Forelimb muscle (tissue), 1 donor: ENCODE results near the gene JAZF1. TPM values are rescaled to one million over a fixed set of nuclear protein-coding genes. Genes with fewer than 3 reads are reported as not detected.

Source experiments
- DNase-seq: peaks from one replicate; pipeline ENCODE4 v3.0.0-alpha.2; 2013; ENCODE audit warnings: low read depth
- polyA plus RNA-seq: library from polyadenylated mRNA; unstranded; fragments of 120-200 nt; gene quantifications from one replicate; pipeline ENCODE4 v1.2.1, GENCODE V29; 2013; ENCODE audit not compliant: insufficient read length

JAZF1 gene
- polyA plus RNA-seq, 1 donor: 26.0 TPM

- DNase-seq: no peak
These were observed 14.3 kb downstream of the JAZF1 start for GRCh38 chr7:28165961-28166955.

- no peak for DNase-seq
These were observed 15.3 kb downstream of the JAZF1 start for GRCh38 chr7:28165261-28165660.

DNA sequence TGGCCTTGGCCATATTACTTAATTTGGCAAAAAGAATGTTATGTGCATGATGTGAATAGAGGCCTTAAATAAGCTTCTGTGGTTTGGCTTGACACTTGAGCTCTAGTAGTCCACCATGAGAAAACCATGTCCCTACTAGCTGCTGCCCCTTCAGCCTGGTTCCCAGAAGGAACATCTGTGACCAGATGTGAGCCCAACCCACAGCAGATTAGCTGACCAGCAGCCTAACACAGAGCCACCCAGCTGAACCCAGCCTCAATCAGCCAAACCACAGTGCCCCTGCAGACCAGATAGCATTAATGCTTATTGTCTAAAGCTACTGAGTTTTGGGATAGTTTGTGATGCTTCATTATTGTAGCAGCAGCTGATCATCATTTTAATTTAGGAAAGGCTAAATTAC is 16.6 kb downstream of the JAZF1 start:
- no peak for DNase-seq

DNA sequence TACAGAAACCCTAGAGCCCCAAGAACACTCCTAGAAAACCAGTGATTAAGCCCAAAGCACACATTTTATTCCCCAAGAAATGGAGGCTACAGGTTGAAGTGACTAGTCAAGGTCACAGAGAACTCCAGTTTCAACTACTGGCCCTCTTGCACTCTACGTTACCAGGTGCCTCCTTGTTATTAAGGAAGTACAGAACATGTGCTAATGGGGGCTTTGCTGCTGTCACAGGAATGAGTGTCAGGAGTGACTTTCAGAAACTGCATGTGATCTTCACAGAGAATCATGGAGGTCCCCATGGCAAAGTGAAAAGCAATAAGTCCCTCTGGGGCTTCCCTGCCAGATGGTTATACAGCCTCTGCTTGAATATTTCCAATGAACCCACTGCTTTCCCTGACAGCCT is 19.3 kb downstream of the JAZF1 start:
- no peak for DNase-seq

DNA sequence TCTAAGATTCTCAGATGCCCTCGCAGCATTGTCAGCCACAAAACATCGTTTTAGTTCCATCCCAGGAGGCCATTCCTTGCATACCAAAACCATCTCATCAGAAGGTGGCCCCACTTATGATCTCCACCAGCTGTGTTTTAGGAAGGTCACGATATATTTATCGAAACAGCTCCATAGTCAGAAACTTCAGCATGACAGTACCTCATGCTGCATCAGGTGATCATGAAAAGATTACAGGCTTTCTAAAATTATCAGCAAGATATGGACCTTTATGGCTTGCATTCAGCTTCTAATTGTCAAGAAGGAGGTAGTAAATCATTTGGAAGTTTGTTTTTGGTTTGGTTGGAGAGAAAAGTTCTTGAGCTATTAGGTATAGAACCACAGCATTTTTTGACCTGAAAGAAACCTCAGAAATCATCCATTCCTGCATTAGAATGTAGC is 20.0 kb downstream of the JAZF1 start:
- DNase-seq: no peak

DNA sequence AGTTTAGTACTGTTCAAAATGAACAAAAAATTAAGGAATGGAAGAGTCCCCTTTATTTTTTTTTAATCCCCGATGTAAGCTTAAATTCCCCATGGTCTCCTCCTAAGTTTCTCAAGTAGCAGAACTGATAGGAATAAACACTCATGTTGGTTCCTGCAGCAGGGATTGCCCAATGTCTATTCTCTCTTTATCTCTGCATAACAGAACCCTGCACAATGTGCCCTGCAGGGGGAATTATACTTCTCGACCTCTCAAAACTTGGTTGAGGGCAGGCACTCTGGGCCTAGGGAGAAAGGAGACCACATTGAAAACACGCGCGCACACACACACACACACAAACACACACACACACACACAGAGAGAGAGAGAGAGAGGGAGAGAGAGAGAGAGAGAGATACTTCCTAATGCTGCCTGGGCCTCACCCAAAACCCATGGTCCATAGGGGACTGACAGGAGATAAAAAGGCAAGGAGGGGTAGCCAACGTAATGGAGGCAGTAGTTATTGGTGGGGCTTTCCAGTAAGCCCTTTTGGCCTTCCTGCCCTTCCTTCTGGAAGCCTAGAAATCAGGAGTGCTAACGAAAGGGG is 22.7 kb downstream of the JAZF1 start:
- no peak for DNase-seq

- no peak for DNase-seq
These were observed 23.4 kb downstream of the JAZF1 start for GRCh38 chr7:28157076-28157745.

- DNase-seq: no peak
These were observed 24.2 kb downstream of the JAZF1 start for GRCh38 chr7:28156401-28156800.

DNA sequence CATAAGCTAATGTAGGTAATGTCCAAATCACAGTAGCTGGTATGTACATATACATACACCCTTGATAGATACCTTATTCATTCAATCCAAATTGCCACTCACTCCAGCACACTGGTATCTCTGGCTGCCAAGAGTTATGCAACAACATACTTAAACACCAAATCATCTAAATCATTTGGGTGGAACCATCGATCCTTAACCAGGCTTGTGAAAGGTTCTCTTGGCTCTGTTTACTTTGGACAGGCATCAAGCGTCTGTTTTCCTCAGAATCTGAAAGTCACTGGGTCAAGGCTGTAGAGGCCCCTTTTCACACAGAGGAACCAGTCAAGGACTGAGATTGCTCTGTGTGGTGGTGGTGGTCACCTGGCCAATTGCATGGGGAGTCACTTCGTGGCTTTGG is 24.6 kb downstream of the JAZF1 start:
- DNase-seq: no peak

GRCh38 chr7:28155019-28155660 is 25.5 kb downstream of the JAZF1 start:
- no peak for DNase-seq

GRCh38 chr7:28152594-28152993 is 28.0 kb downstream of the JAZF1 start:
- no peak for DNase-seq

DNA sequence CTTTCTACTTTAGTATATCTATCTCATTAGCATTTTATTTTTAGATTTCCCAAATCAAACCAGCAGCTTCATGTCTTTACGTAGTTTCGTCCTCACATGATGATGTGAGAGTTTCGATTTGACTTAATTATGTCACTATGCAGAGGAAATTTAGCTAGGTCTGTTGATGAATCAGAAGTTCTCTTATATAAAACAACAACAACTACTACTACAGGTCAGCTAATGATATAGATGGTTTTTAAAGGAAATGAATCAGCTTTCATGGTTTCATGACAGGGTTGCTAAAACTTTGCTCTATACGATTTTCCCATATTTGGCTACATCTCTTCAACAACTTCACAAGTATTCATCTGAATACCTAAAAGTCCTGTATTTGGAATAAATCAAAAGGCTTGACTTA is 28.6 kb downstream of the JAZF1 start:
- no peak for DNase-seq

- DNase-seq: no peak
These were observed 31.1 kb downstream of the JAZF1 start for GRCh38 chr7:28149291-28150101.

DNA sequence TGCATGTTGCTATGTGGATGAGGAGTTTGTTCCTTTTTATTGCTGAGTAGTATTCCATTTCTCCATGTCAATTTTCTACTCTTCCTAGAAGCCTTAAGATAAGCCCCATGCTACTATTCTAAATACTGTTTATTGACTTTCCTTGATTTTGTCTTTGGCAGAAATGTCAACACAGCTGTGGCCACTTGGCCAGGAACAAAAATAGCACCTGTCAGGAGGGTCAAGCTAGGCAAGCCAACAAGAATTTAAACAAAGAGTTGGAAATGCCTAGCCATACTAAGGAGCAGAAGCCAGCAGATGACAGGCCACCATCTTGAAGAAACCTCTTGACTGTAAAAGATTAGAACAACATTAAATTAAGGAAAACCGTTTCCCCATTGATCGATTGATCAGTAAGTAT is 34.7 kb downstream of the JAZF1 start:
- no peak for DNase-seq

DNA sequence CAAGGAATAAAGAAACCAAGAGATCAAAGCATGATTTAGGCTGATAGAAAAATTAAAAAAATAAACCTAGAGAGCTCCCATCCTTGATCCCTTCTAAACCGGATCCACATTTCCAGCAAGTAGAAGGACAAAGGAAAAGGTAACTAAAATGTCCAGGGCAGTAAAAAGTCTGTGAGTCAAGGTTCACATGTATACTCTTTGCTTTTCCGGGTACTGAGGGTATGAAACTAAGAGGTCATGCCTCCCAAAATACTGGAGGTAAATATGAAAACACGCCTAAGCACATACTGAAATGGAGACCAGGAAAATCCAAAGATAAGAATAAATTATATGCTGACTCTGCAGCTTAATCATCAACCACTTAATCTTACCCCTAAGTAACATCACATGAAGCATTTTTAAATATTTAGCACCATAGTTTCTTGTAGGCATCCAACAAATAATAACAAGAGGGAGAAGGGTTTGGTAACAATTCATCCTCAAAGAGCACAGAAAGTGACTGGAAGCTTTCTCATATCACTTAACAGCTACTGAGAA is 35.4 kb downstream of the JAZF1 start:
- no peak for DNase-seq

DNA sequence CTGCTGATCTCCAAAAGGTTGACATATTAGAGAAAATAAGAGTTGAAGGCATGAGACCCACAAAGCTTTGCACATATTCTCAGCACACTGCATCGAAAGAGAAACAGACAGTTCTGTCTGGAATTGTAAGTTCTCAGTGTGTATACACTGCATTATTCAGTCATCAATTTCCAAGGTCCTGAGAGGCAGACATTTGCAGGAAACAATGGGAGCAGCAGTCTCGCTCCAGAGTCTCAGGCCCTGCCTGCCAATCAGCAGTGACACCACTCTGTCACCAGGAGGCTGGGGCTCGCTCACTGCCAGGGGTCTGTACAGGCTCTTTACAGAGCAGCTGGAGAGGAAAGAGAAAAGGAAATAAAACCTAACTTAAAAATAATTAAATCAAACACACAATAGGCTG is 36.3 kb downstream of the JAZF1 start:
- DNase-seq: no peak

DNA sequence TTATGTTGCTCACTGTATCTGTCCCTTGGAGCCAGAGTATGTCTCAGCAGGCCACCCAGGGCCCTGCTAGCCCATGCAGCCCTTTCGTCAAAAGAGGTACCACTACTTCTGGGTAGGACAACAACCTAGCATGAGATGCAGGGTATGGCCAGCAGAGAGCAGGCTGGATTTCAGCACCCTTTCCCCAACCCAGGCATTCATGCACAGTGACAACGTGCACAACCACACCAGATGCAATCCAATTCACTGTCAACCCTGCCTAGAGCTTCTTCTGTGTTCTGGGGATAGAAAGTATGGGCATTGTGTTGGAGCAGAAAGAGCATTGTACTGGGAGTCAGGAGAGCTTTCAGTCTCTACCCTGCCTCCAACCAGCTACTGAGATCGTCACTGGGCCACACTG is 37.9 kb downstream of the JAZF1 start:
- DNase-seq: no peak

DNA sequence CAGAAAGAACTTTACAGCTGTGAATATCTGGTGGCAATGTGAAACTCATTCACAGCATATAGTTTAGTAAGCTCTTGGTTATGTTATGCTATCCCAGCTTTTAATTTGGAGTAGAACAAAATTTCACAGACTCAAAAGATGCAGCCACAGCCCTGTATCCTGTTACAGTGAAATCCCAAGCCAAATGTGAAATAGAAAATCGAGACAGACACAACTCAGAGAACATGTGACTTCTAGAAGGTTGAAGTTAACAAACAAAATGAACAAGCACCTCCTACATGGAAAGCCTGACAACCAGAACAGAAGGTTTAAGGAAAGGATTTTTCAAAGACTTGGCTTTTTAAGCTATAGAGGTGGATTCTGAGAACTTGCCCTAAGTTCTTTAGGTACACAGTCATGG is 39.6 kb downstream of the JAZF1 start:
- no peak for DNase-seq

DNA sequence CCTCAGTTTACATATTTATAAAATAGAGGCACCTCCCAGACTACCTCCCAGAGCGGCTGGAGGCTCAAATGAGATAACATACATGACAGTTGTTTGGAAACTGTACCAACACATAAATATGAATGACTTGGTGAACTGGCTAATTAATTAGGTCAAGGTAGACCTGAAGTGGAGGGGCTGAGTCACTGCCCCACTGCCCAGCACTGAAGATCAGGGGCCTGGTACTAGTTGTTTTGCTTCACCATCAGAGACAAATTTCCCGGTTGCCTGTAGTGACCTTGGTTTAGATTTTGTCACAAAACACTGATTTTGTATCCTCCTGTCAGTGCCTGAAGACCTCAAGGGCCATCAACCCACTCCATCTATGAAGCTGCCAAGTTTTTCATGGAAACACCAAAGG is 41.8 kb downstream of the JAZF1 start:
- no peak for DNase-seq

DNA sequence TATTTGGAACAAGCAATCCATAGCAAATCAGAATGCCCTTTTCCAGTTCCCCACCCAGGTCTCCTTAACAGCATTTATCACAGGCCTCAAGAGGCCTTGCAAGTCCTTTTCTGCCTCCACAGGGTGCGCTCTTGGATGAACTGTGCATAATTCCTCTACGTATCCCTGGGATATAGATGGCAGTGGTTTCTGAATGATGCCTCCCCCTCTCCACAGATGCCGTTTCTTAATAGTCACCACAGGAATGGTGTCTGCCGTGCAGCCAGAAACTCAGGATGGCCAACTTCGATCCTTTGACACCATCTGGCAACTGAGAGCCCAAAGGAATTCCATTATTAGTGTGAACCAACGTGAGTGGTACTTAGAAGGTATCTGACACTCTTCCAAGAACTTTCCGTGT is 43.1 kb downstream of the JAZF1 start:
- no peak for DNase-seq

DNA sequence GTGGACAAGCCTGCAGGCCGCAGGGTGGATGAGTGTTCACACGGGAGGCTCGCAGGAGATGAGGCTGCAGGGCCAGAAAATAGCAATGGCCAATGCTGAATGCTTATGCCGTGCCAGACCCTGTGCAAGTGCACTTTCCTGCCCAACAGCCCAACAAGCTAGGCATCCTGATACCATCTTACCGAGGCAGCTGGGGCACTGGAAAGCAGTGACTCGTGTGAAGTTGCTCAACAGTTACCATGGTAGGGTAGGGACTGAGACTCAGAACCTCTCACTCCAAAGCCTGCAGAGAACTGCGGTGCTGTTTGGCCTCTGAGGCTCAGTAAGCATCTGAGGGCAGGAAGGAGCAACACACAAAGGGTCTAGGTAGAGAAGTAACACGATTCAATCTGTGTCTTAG is 43.7 kb downstream of the JAZF1 start:
- no peak for DNase-seq
